Measurements from ENCODE around the gene KCNIP4. TPM values are rescaled to one million over a fixed set of nuclear protein-coding genes. Genes with fewer than 3 reads are reported as not detected.

Gene KCNIP4
- total RNA-seq, 4 donors from 2014 or later, result 1.3 to 11.1 TPM; not detected in 2

GRCh38 chr4:21469438-21470300 is 478.9 kb downstream of the KCNIP4 start:
- TF ChIP-seq CTCF (IDR thresholded peaks at IDR 0.05) (peak; percentile 22 to 47 (median 37)), POLR2A (IDR thresholded peaks at IDR 0.05) (no peak)
- no peak overlapping the region for H3K4me3 ChIP-seq
- H3K27ac ChIP-seq, result no peak overlapping the region
- H3K27me3 ChIP-seq, result no peaks in the 10 kb centered on the region
- no peaks in the 10 kb centered on the region for H3K36me3 ChIP-seq
- no peaks in the 10 kb centered on the region for H3K4me1 ChIP-seq
- intact Hi-C loops (cut with DNase I; ENCODE audit: low total_unique reads), result no loop called here
- no peaks in the 10 kb centered on the region for H3K9me3 ChIP-seq
- no peak for DNase-seq

- Histone ChIP-seq H3K27me3 (no peaks in the 10 kb centered on the region), H3K4me3 (no peak overlapping the region), H3K36me3 (no peaks in the 10 kb centered on the region), H3K4me1 (no peaks in the 10 kb centered on the region), H3K9me3 (no peaks in the 10 kb centered on the region), H3K27ac (no peak overlapping the region)
- intact Hi-C loops (cut with DNase I; ENCODE audit: low total_unique reads), result no loop called here
- no peak for DNase-seq
- TF ChIP-seq POLR2A (IDR thresholded peaks at IDR 0.05), result no peak
- TF ChIP-seq CTCF (IDR thresholded peaks at IDR 0.05), result no peak
Measured at GRCh38 chr4:21467551-21467950, 481.0 kb downstream of the KCNIP4 start.

GRCh38 chr4:21457086-21457840 is 491.3 kb downstream of the KCNIP4 start:
- TF ChIP-seq POLR2A (IDR thresholded peaks at IDR 0.05) (no peak), CTCF (IDR thresholded peaks at IDR 0.05) (no peak)
- no peaks in the 10 kb centered on the region for H3K9me3 ChIP-seq
- H3K4me3 ChIP-seq, result no peak overlapping the region
- intact Hi-C loops (cut with DNase I; ENCODE audit: low total_unique reads), result no loop called here
- DNase-seq, result no peak
- H3K36me3 ChIP-seq, result no peaks in the 10 kb centered on the region
- no peaks in the 10 kb centered on the region for H3K27me3 ChIP-seq
- no peak overlapping the region for H3K27ac ChIP-seq
- H3K4me1 ChIP-seq, result no peaks in the 10 kb centered on the region

DNA sequence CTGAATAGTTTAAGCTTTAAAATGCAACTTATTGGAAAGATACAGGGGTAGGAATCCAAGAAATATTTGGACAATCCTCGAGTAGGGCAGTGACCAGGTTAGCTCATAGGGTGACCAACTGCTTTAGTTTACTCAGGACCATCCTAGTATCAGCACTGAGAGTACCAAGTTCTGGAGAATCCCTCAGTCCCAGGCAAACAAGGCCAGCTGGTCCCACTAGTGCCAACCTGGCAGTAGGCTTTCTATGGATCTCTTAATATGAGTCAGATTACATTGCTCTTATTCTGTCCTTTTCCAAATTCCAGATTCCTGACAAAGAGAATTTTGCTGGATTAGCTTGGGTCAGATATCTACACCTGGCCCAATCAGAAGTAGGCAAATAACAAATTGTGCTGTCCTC is 493.7 kb downstream of the KCNIP4 start:
- no peaks in the 10 kb centered on the region for H3K27me3 ChIP-seq
- no peaks in the 10 kb centered on the region for H3K4me1 ChIP-seq
- H3K4me3 ChIP-seq, result no peak overlapping the region
- no peak for DNase-seq
- H3K36me3 ChIP-seq, result no peaks in the 10 kb centered on the region
- no peaks in the 10 kb centered on the region for H3K9me3 ChIP-seq
- TF ChIP-seq CTCF (IDR thresholded peaks at IDR 0.05), result no peak
- no peak for TF ChIP-seq POLR2A (IDR thresholded peaks at IDR 0.05)
- intact Hi-C loops (cut with DNase I; ENCODE audit: low total_unique reads), result no loop called here
- H3K27ac ChIP-seq, result no peak overlapping the region

- Histone ChIP-seq H3K9me3 (no peaks in the 10 kb centered on the region), H3K4me3 (no peak overlapping the region), H3K4me1 (no peaks in the 10 kb centered on the region), H3K36me3 (no peaks in the 10 kb centered on the region), H3K27ac (no peak overlapping the region), H3K27me3 (no peaks in the 10 kb centered on the region)
- intact Hi-C loops (cut with DNase I; ENCODE audit: low total_unique reads), result no loop called here
- no peak for DNase-seq
- no peak for TF ChIP-seq CTCF (IDR thresholded peaks at IDR 0.05)
- TF ChIP-seq POLR2A (IDR thresholded peaks at IDR 0.05), result no peak
Measured at GRCh38 chr4:21454201-21454600, 494.4 kb downstream of the KCNIP4 start.
